K562 (cell line): ENCODE measurements around the gene CIAO2A. TPM values are rescaled to one million over a fixed set of nuclear protein-coding genes. Genes with fewer than 3 reads are reported as not detected.

Source experiments
- ATAC-seq: fragments of 200-7000 bp; cut with Tn5 transposase; 3 replicates; pipeline ENCODE4 v1.9.1; 2020; ENCODE audit warnings: moderate library complexity
- BruUV-seq: library from RNA; stranded (reverse); fragments of 400-500 nt; replicated peaks from 2 replicates; lab custom pipeline; 2021; lab: Mats Ljungman, UMichigan
- CTCF ChIA-PET: fragments of 300-600 bp; formaldehyde crosslinking; extraction: SDS; loops from one replicate; lab custom pipeline; 2021; ENCODE audit warnings: low intra/inter-chr PET ratio; lab: Yijun Ruan, JAX
- POLR2A ChIA-PET: fragments of 300-600, 350-650 bp; sonication (Branson Sonifier 250); formaldehyde crosslinking; extraction: SDS; loops from one replicate; lab custom pipeline; 2021; ENCODE audit warnings: antibody characterized with exemption, inconsistent platforms; lab: Yijun Ruan, JAX
- DNase-seq, 4 experiments: peaks; one replicate each; pipeline versions ENCODE4 v3.0.0 to v3.0.0-alpha.2; 2011 to 2018; ENCODE audit warnings: low spot score in 3 of 4, mixed read lengths in 3 of 4; ENCODE audit errors: extremely low read depth in 1 of 4
- FAIRE-seq: peaks from 2 replicates; lab custom pipeline; 2011; peaks lifted over from hg19 to GRCh38; lab: Jason Lieb, UNC
- H2AFZ ChIP-seq: 2 replicates; pipeline ENCODE4 v1.6.0; 2011; ENCODE audit warnings: low read depth, low read length, control low read depth, inconsistent platforms
- H3K27ac ChIP-seq: fragments of 200-600 bp; 3 replicates; pipeline ENCODE4 v1.8.0; 2011; ENCODE audit warnings: low read depth, mild to moderate bottlenecking, control low read depth, inconsistent platforms, low read length, moderate library complexity, mixed read lengths; ENCODE audit errors: extremely low read depth
- H3K27me3 ChIP-seq, 2 experiments: fragments of 300-600 bp in 1 of 2; 2 replicates in 1 of 2; 3 replicates in 1 of 2; pipeline versions ENCODE4 v1.6.0 to v1.8.0; 2011; ENCODE audit warnings: inconsistent platforms in 2 of 2, low read length in 2 of 2, mild to moderate bottlenecking in 1 of 2, mixed read lengths in 1 of 2, moderate library complexity in 1 of 2; ENCODE audit not compliant: control insufficient read depth in 2 of 2, insufficient read depth in 2 of 2
- H3K36me3 ChIP-seq: fragments of 300-600 bp; 3 replicates; pipeline ENCODE4 v1.8.0; 2011; ENCODE audit warnings: mild to moderate bottlenecking, low read length, inconsistent platforms; ENCODE audit not compliant: control insufficient read depth, insufficient read depth
- H3K4me1 ChIP-seq, 2 experiments: fragments of 200-600 bp in 1 of 2; replicated peaks in 1 of 2; 2 replicates in 1 of 2; 3 replicates in 1 of 2; pipeline versions ENCODE4 v1.5.1 to v1.8.0; 2011; ENCODE audit warnings: inconsistent platforms in 2 of 2, low read length in 2 of 2, mild to moderate bottlenecking in 1 of 2, mixed read lengths in 1 of 2, moderate library complexity in 1 of 2; ENCODE audit not compliant: control insufficient read depth in 2 of 2, insufficient read depth in 2 of 2
- H3K4me2 ChIP-seq: 2 replicates; pipeline ENCODE4 v1.6.1; 2011; ENCODE audit warnings: low read length, control low read depth, inconsistent platforms, mixed read lengths; ENCODE audit not compliant: insufficient read depth
- H3K4me3 ChIP-seq: fragments of 200-600 bp; sonication (generic), shearing (Covaris generic); 2 replicates; pipeline ENCODE4 v1.5.1; 2016; ENCODE audit warnings: control low read depth, inconsistent platforms
- H3K79me2 ChIP-seq: fragments of 200-600 bp; 3 replicates; pipeline ENCODE4 v1.8.0; 2011; ENCODE audit warnings: low read length, inconsistent platforms; ENCODE audit not compliant: control insufficient read depth, insufficient read depth
- H3K9ac ChIP-seq, 2 experiments: 2 replicates each; pipeline versions ENCODE4 v1.6.0 to v1.6.1; 2011; ENCODE audit warnings: low read depth in 2 of 2, low read length in 2 of 2, control low read depth in 1 of 2, inconsistent platforms in 1 of 2, mild to moderate bottlenecking in 1 of 2, mixed read lengths in 1 of 2; ENCODE audit not compliant: insufficient read depth in 1 of 2
- H3K9me1 ChIP-seq: one replicate; pipeline ENCODE4 v1.6.0; 2011; ENCODE audit warnings: inconsistent platforms, mild to moderate bottlenecking, low read length, moderate library complexity; ENCODE audit not compliant: control insufficient read depth, insufficient read depth
- H3K9me3 ChIP-seq: replicated peaks from 2 replicates; pipeline ENCODE4 v1.5.1; 2011; ENCODE audit warnings: low read depth, low read length, inconsistent platforms; ENCODE audit not compliant: control insufficient read depth, insufficient read depth
- H4K20me1 ChIP-seq: replicated peaks from 2 replicates; pipeline ENCODE4 v1.6.1; 2011; ENCODE audit warnings: low read length, inconsistent platforms, mixed read lengths; ENCODE audit not compliant: control insufficient read depth, insufficient read depth
- DNMT1 ChIP-seq: fragments of 450-650 bp; IDR thresholded peaks from 2 replicates; pipeline ENCODE4 v1.6.1; 2016; ENCODE audit warnings: antibody characterized with exemption, mild to moderate bottlenecking
- DPF2 ChIP-seq: fragments of 450-650 bp; IDR thresholded peaks from 2 replicates; pipeline ENCODE4 v1.6.1; 2016
- E2F8 ChIP-seq: fragments of 450-650 bp; IDR thresholded peaks from 2 replicates; pipeline ENCODE4 v1.7.1; 2018; ENCODE audit warnings: mild to moderate bottlenecking, low read depth; ENCODE audit not compliant: partially characterized antibody
- FOXM1 ChIP-seq, 2 experiments: fragments of 450-650 bp in 1 of 2; sonication (generic) in 1 of 2; formaldehyde crosslinking in 1 of 2; IDR thresholded peaks; 2 replicates each; pipeline versions ENCODE4 v1.6.1 to v1.9.0; 2017 to 2022; ENCODE audit warnings: low read depth in 2 of 2, mild to moderate bottlenecking in 2 of 2, missing genetic modification reagents in 1 of 2, moderate library complexity in 1 of 2
- GABPA ChIP-seq: fragments of 200-800 bp; sonication (Bioruptor generic); conservative IDR thresholded peaks from 2 replicates; pipeline ENCODE4 v1.6.1; 2016; ENCODE audit warnings: low read depth, missing genetic modification characterization, missing compliant biosample characterization
- HDAC3 ChIP-seq: fragments of 450-650 bp; IDR thresholded peaks from 2 replicates; pipeline ENCODE4 v1.6.1; 2018; ENCODE audit warnings: borderline replicate concordance, mild to moderate bottlenecking, moderate library complexity; ENCODE audit not compliant: partially characterized antibody
- KDM1A ChIP-seq, 2 experiments: fragments of 450-650 bp; IDR thresholded peaks; 2 replicates each; pipeline ENCODE4 v1.6.1; 2016; ENCODE audit warnings: mild to moderate bottlenecking in 2 of 2
- MLLT1 ChIP-seq, 2 experiments: fragments of 450-650 bp; IDR thresholded peaks; 2 replicates each; pipeline ENCODE4 v1.6.1; 2016
- NR2C1 ChIP-seq, 2 experiments: fragments of 450-650 bp; IDR thresholded peaks; 2 replicates each; pipeline ENCODE4 v1.6.1; 2017; ENCODE audit warnings: mild to moderate bottlenecking in 2 of 2, antibody characterized with exemption in 1 of 2, inconsistent platforms in 1 of 2, missing compliant biosample characterization in 1 of 2, missing genetic modification characterization in 1 of 2
- NR2C2 ChIP-seq, 2 experiments: fragments of 200-800 bp in 1 of 2; sonication (Bioruptor generic) in 1 of 2; sonication (generic) in 1 of 2; formaldehyde crosslinking in 1 of 2; IDR thresholded peaks; 2 replicates each; pipeline versions ENCODE4 v1.6.1 to v1.8.0; 2016 to 2022; ENCODE audit warnings: mild to moderate bottlenecking in 1 of 2, missing compliant biosample characterization in 1 of 2, missing genetic modification characterization in 1 of 2, missing genetic modification reagents in 1 of 2
- RNF2 ChIP-seq: sonication (generic); IDR thresholded peaks from 2 replicates; pipeline ENCODE4 v1.6.1; 2016
- ZKSCAN3 ChIP-seq: fragments of 250-450 bp; sonication (Bioruptor Pico); IDR thresholded peaks from 2 replicates; pipeline ENCODE4 v1.4.0; 2020
- in situ Hi-C: fragments of 300-500 bp; cut with MboI; formaldehyde crosslinking; loops from 4 replicates; pipeline ENCODE4 v1.15.0; 2018; ENCODE audit warnings: inconsistent platforms, mixed read lengths
- intact Hi-C: fragments of 100-400 bp; cut with micrococcal nuclease; formaldehyde crosslinking; loops from 2 replicates; pipeline ENCODE4 v1.14.2; 2022
- polyA plus RNA-seq, 8 experiments: library from polyadenylated mRNA; depleted of rRNA in 4 of 8; stranded (reverse) in 5 of 8; unstranded in 3 of 8; fragments of >200 nt; fragmentation: Nextera tagmentation in 2 of 8; fragmentation: Illumina TruSeq in 1 of 8; extraction: Ambion mirVana in 2 of 8; extraction: Trizol in 1 of 8; gene quantifications; 2 replicates each; pipeline versions ENCODE4 v1.2.1 to v1.2.3, GENCODE V29; 2011 to 2014; ENCODE audit warnings: inconsistent platforms in 1 of 8, missing spikeins in 1 of 8
- total RNA-seq, 7 experiments: library from RNA; depleted of rRNA in 6 of 7; stranded (reverse); fragments of >200 nt in 6 of 7; fragmentation: Illumina TruSeq in 2 of 7; extraction: Trizol in 2 of 7; gene quantifications; 2 replicates each; pipeline versions ENCODE4 v1.2.1 to v1.2.3, GENCODE V29; 2011 to 2021; ENCODE audit warnings: low replicate concordance in 1 of 7
- TF ChIP-seq, protein P1 (sequence below): sonication (generic); formaldehyde crosslinking; IDR thresholded peaks from 2 replicates; pipeline ENCODE4 v1.8.0; 2022; ENCODE audit warnings: mild to moderate bottlenecking, missing genetic modification reagents, borderline replicate concordance

CIAO2A gene
- total and polyA plus RNA-seq, 9 of the 15 experiments (the other 6 are each of a cell fraction or from before 2014, with no cell fraction given): 161 to 429 (median 313) TPM

DNA sequence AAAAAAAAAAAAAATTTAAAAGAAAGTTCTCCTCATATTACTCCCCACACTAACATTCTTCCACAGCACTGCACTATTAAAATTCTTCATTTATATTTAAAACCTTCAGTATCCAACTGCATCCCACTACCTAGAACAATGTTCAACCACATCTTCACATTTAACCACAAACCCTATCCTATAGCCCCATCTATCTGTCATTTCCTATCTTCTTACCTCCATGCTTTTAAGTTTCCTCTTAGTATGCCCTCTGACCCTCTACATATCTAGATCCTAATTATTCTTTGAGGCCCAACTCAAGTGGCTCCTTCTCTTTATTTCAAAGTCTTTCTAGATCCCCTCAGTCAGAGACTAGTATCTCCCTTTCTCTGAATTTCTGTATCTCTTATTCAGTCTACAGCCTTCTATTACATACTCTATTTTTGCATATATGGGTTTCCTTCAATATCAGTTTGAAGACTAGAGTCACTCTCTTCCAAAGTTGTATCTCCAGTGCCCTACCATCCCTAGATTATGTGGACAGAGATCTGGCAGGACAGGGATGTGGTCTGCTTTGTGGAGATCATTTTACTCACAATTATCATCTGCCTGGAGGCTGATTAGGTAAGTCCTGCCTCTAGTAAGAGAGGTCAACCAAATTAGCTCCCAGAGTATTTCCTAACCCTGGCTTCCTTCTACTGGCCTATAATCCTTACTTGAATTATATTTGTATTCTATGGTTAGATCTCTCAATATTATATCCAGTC, 1.4 kb downstream of the CIAO2A start:
- BruUV-seq: no TSS peak
- peaks cover 8 to 22% of the 10 kb centered on the region in 2 experiments for H3K4me1 ChIP-seq
- peaks cover 88% of the 10 kb centered on the region for H3K79me2 ChIP-seq
- ATAC-seq (no peak), FAIRE-seq (peak; percentile 48), DNase-seq (peak in 3 of 4 experiments; percentile 28 to 51 (median 30))
- 0 out of 2 replicates have a peak, but pooled peaks cover 2% of the 10 kb centered on the region for H3K9me3 ChIP-seq
- H3K27ac ChIP-seq: peak overlapping the region; percentile 99
- peak overlapping the region; percentile 95 for H3K4me2 ChIP-seq
- POLR2A ChIA-PET: interaction anchor here (0.5 to 2.3 kb wide), 5 partner anchors 13 to 160 kb away, joined by 4 to 11 read pairs (median 6); no protein-coding TSS in a partner anchor
- H3K4me3 ChIP-seq: peak overlapping the region; percentile 81
- no peaks in the 10 kb centered on the region for H3K27me3 ChIP-seq
- in situ Hi-C loops (no loop called here), intact Hi-C loops (no loop called here)
- CTCF ChIA-PET: interaction anchor here (0.8 to 3.1 kb wide), 3 partner anchors 265 to 340 kb away, joined by 3 to 18 read pairs (median 3); no protein-coding TSS in a partner anchor
- H3K36me3 ChIP-seq: peaks cover 36% of the 10 kb centered on the region; the same call in 2 of the 3 replicates
- no peaks in the 10 kb centered on the region for H3K9me1 ChIP-seq
- H4K20me1 ChIP-seq: peaks cover 11% of the 10 kb centered on the region
- no peak overlapping the region; the same call in 1 of the 2 replicates for H2AFZ ChIP-seq
- peak overlapping the region; percentile 41 to 94; a peak in 3 of 4 replicates for H3K9ac ChIP-seq
- TF ChIP-seq MLLT1 (IDR thresholded peaks at IDR 0.05): peak in 1 of 2 experiments; percentile 82; a peak in 2 of 4 replicates
- no peak for TF ChIP-seq E2F8
- TF ChIP-seq NR2C2 (CRISPR knock-in tag; IDR thresholded peaks at IDR 0.05): no peak
- TF ChIP-seq NR2C2 (tag; IDR thresholded peaks at IDR 0.05): peak; percentile 43; the same call in 1 of the 2 replicates
- TF ChIP-seq DPF2: peak; percentile 45; the same call in 1 of the 2 replicates
- peak; percentile 14 for TF ChIP-seq HDAC3
- peak in 1 of 2 experiments; percentile 43; a peak in 1 of 4 replicates for TF ChIP-seq KDM1A (IDR thresholded peaks at IDR 0.05)
- TF ChIP-seq FOXM1 (IDR thresholded peaks at IDR 0.05; ENCODE audit: low read depth): no peak
- no peak for TF ChIP-seq FOXM1 (CRISPR knock-in tag; IDR thresholded peaks at IDR 0.05; ENCODE audit: low read depth)
- no peak for TF ChIP-seq GABPA (tag)
- no peak for TF ChIP-seq RNF2
- TF ChIP-seq DNMT1: no peak
- TF ChIP-seq ZKSCAN3 (CRISPR knock-in tag): no peak
- peak; percentile 87 for TF ChIP-seq NR2C1 (IDR thresholded peaks at IDR 0.05)
- peak; percentile 83 for TF ChIP-seq NR2C1 (tag; IDR thresholded peaks at IDR 0.05)
- TF ChIP-seq, protein P1, sequence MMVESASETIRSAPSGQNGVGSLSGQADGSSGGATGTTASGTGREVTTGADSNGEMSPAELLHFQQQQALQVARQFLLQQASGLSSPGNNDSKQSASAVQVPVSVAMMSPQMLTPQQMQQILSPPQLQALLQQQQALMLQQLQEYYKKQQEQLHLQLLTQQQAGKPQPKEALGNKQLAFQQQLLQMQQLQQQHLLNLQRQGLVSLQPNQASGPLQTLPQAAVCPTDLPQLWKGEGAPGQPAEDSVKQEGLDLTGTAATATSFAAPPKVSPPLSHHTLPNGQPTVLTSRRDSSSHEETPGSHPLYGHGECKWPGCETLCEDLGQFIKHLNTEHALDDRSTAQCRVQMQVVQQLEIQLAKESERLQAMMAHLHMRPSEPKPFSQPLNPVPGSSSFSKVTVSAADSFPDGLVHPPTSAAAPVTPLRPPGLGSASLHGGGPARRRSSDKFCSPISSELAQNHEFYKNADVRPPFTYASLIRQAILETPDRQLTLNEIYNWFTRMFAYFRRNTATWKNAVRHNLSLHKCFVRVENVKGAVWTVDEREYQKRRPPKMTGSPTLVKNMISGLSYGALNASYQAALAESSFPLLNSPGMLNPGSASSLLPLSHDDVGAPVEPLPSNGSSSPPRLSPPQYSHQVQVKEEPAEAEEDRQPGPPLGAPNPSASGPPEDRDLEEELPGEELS (CRISPR knock-in tag): no peak
